Fibroblast of peridontal ligament (primary cell): ENCODE data around the gene RNF103.
"Not testable (repeated sequence)": the region's sequence is repeated elsewhere in the genome, so short reads cannot be mapped to it uniquely, and the experiment has no call there.

ENCODE experiments used
- DNase-seq: peaks from one replicate; pipeline ENCODE4 v3.0.0-alpha.2; 2010; ENCODE audit errors: extremely low read depth

Gene RNF103

GRCh38 chr2:86623494-86624266 is at the start of gene RNF103:
Gene RNF103 (minus strand): TSS chr2:86623865. CDS start chr2:86622886, 979 bp downstream.
- DNase-seq: peak; percentile 83

- no peak for DNase-seq
Measured at GRCh38 chr2:86673011-86673410, 49.3 kb upstream of the RNF103 start.

GRCh38 chr2:86672027-86672545 is 48.4 kb upstream of the RNF103 start:
- DNase-seq: no peak

- DNase-seq: peak; percentile 5
Measured at GRCh38 chr2:86671337-86671981, 47.8 kb upstream of the RNF103 start.

GRCh38 chr2:86669323-86669722 is 45.7 kb upstream of the RNF103 start:
- DNase-seq: not testable (repeated sequence)

GRCh38 chr2:86661333-86661732 is 37.7 kb upstream of the RNF103 start:
- DNase-seq: no peak

- no peak for DNase-seq
Measured at GRCh38 chr2:86650188-86650587, 26.5 kb upstream of the RNF103 start.

- no peak for DNase-seq
Measured at GRCh38 chr2:86649119-86649947, 25.7 kb upstream of the RNF103 start.

GRCh38 chr2:86648681-86649080 is 25.0 kb upstream of the RNF103 start:
- no peak for DNase-seq

- DNase-seq: no peak
Measured at GRCh38 chr2:86646865-86647264, 23.2 kb upstream of the RNF103 start.

GRCh38 chr2:86646329-86646728 is 22.7 kb upstream of the RNF103 start:
- no peak for DNase-seq

GRCh38 chr2:86645752-86646151 is 22.1 kb upstream of the RNF103 start:
- DNase-seq: no peak

GRCh38 chr2:86638712-86639111 is 15.0 kb upstream of the RNF103 start:
- no peak for DNase-seq

- DNase-seq: no peak
Measured at GRCh38 chr2:86636842-86637241, 13.2 kb upstream of the RNF103 start.

GRCh38 chr2:86634352-86634751 is 10.7 kb upstream of the RNF103 start:
- no peak for DNase-seq

GRCh38 chr2:86633155-86633651 is 9.5 kb upstream of the RNF103 start:
- DNase-seq: no peak

GRCh38 chr2:86632672-86633071 is 9.0 kb upstream of the RNF103 start:
- no peak for DNase-seq

GRCh38 chr2:86631846-86632485 is 8.3 kb upstream of the RNF103 start:
- no peak for DNase-seq

GRCh38 chr2:86628091-86628522 is 4.4 kb upstream of the RNF103 start:
- no peak for DNase-seq

- DNase-seq: no peak
Measured at GRCh38 chr2:86627550-86627949, 3.9 kb upstream of the RNF103 start.

- no peak for DNase-seq
Measured at GRCh38 chr2:86625096-86625495, 1.4 kb upstream of the RNF103 start.

GRCh38 chr2:86624267-86624547 is 542 bp upstream of the RNF103 start:
- DNase-seq: no peak
